NCI-H774 (cell line): ENCODE measurements around the gene ELOVL2.

Source experiments
- DNase-seq: peaks from one replicate; lab custom pipeline; 2025; lab: John Stamatoyannopoulos, UW

ELOVL2 gene

GRCh38 chr6:11056871-11057270, 12.8 kb upstream of the ELOVL2 start:
- DNase-seq, result no peak

GRCh38 chr6:11055127-11055627, 11.1 kb upstream of the ELOVL2 start:
- no peak for DNase-seq

GRCh38 chr6:11054722-11055121, 10.6 kb upstream of the ELOVL2 start:
- DNase-seq, result no peak

GRCh38 chr6:11053307-11053706, 9.2 kb upstream of the ELOVL2 start:
- DNase-seq, result no peak

- DNase-seq, result no peak
These were observed 6.6 kb upstream of the ELOVL2 start for GRCh38 chr6:11050731-11051130.

- no peak for DNase-seq
These were observed 635 bp upstream of the ELOVL2 start for GRCh38 chr6:11044712-11045167.

- DNase-seq, result no peak
These were observed 636 bp downstream of the ELOVL2 start for GRCh38 chr6:11043378-11043960.

GRCh38 chr6:11042750-11043377, 1.2 kb downstream of the ELOVL2 start:
- DNase-seq, result no peak

- DNase-seq, result no peak
These were observed 1.9 kb downstream of the ELOVL2 start for GRCh38 chr6:11042025-11042749.

GRCh38 chr6:11040134-11040533, 4.0 kb downstream of the ELOVL2 start:
- no peak for DNase-seq

GRCh38 chr6:11039040-11039439, 5.1 kb downstream of the ELOVL2 start:
- no peak for DNase-seq

- DNase-seq, result no peak
These were observed 7.1 kb downstream of the ELOVL2 start for GRCh38 chr6:11036977-11037430.

- DNase-seq, result no peak
These were observed 7.8 kb downstream of the ELOVL2 start for GRCh38 chr6:11036351-11036740.

GRCh38 chr6:11035616-11036350, 8.3 kb downstream of the ELOVL2 start:
- no peak for DNase-seq

GRCh38 chr6:11033825-11034224, 10.3 kb downstream of the ELOVL2 start:
- DNase-seq, result no peak

GRCh38 chr6:11030904-11031303, 13.2 kb downstream of the ELOVL2 start:
- DNase-seq, result no peak

GRCh38 chr6:11028959-11029358, 15.1 kb downstream of the ELOVL2 start:
- DNase-seq, result no peak

- no peak for DNase-seq
These were observed 16.5 kb downstream of the ELOVL2 start for GRCh38 chr6:11027565-11028110.

- DNase-seq, result no peak
These were observed 18.0 kb downstream of the ELOVL2 start for GRCh38 chr6:11025921-11026635.

- no peak for DNase-seq
These were observed 19.0 kb downstream of the ELOVL2 start for GRCh38 chr6:11025130-11025529.

- DNase-seq, result no peak
These were observed 21.1 kb downstream of the ELOVL2 start for GRCh38 chr6:11023032-11023431.
